NT2/D1 (cell line): ENCODE results near the gene SMIM43.

Experiments used
- SUZ12 ChIP-seq: IDR thresholded peaks from 2 replicates; pipeline ENCODE4 v1.6.1; 2011; ENCODE audit not compliant: insufficient read length, insufficient read depth; ENCODE audit errors: extremely low read depth
- ZNF274 ChIP-seq: IDR thresholded peaks from 2 replicates; pipeline ENCODE4 v1.6.1; 2011; ENCODE audit warnings: mild to moderate bottlenecking, low read depth, low read length

- no peak for TF ChIP-seq SUZ12
- no peak for TF ChIP-seq ZNF274
Observed at GRCh38 chr4:121736735-121737351, 28.1 kb downstream of the SMIM43 start.
